Inferior parietal cortex (tissue), 1 donor: ENCODE data around the gene FDCSP.
"Not testable (repeated sequence)": the region's sequence is repeated elsewhere in the genome, so short reads cannot be mapped to it uniquely, and the experiment has no call there.

ENCODE experiments used
- DNase-seq: peaks from one replicate; pipeline ENCODE4 v3.0.0-alpha.2; 2016; ENCODE audit errors: extremely low spot score

The FDCSP gene

GRCh38 chr4:70239131-70239883, 13.4 kb downstream of the FDCSP start:
- DNase-seq = no peak

DNA sequence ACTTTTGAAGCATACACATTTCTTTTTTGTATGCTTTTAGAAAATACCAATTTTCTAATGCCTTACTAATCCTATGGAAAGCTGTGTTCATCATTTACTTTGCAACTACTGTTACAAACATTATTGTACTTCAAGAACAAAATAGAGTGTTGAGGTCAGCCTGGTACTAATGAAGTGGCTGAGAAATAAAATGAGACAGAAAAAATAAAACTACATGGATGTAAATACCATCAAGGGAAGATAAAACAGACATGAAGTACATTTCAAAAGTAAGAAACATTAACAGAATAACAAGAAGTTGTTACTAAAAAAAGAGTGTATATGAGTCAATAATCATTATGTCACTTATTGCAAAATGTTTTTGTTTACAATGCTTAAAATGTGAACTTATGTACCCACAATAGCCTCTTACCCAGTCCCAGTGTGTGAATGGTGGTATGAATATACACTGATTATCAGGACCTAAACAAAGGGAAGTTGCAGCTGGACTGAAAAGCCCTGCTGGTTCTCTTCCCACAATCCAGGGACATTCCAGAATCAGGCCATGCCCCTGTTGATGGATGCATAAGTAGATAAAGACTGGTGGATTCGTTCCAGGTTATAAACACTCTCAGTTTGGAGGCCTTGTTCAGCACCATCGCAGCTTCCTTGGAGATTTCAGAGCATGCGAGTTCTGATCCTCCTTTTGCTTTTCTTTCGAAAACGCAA, 14.1 kb downstream of the FDCSP start:
- DNase-seq = no peak

GRCh38 chr4:70242297-70242696, 16.4 kb downstream of the FDCSP start, which contains the start of gene CSN3:
TSS of gene CSN3 (plus strand) at chr4:70242597. CDS start at chr4:70244820, 2,223 bp downstream.
- not testable (repeated sequence) for DNase-seq

DNA sequence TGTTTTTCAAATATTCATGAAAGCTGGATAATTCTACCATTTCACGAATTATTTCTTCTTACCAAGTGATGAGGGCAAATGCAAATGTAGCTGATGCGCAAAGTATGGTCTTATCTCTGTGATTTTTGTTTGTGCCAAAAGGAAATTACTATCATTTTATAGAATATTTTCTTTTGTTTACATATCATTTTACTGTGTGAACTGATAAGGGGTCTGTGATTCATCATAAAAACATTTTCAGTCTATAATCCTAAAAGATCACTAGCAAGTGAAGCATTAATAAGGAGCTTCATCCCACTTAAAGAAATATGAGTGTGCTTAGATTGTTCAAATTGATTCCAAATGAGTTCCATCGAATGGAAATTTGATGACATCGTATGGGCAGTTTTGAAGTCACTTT, 17.2 kb downstream of the FDCSP start:
- no peak for DNase-seq

- no peak for DNase-seq
These were observed 25.5 kb downstream of the FDCSP start for GRCh38 chr4:70251250-70251944.

DNA sequence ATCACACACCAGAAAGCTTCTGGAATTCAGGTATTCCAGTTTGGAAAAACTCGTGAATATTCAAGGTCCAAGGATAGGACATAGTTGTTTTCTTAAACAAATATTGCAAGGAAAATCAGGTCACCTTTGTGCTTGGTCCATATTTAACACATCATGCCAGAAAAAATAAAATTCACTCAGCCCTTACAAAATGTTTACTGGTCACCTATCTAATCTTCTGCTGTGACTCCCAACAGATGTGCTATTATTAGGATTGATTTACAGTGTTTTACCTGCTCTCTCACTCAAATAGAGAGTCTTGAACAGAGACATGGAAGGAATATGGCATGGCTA, 26.0 kb downstream of the FDCSP start:
- no peak for DNase-seq

- DNase-seq = no peak
These were observed 43.8 kb downstream of the FDCSP start for GRCh38 chr4:70269674-70270073.

- DNase-seq = peak; percentile 16
These were observed 51.2 kb downstream of the FDCSP start for GRCh38 chr4:70277121-70277520.

DNA sequence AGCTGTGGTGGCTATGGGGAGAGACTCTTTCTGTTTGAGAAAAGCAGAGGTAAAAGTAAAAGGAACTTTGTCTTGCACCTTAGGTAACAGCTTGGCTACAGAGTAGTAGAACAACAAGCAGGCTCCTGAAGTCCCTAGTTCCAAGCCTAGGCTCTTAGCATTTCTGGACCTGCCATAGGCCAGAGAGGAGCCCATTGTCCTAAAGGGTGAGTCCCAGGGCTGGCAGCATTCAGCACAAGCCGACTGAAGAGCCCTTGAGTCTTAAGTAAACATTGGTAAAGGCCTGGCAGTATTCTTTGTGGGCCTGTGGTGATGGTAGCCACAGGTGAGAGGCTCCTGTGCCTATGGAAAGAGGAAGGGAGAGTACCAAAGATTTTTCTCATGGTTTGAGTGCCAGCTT, 54.6 kb downstream of the FDCSP start:
- DNase-seq = no peak
